HFF-Myc (cell line): ENCODE results near the gene ZBTB21.

ENCODE experiments used
- DNase-seq: peaks from one replicate; pipeline ENCODE4 v3.0.0-alpha.2; 2011; ENCODE audit warnings: low read depth; ENCODE audit errors: extremely low read depth
- H3K4me3 ChIP-seq: replicated peaks from 2 replicates; pipeline ENCODE4 v1.5.1; 2011; ENCODE audit warnings: low read depth, mild to moderate bottlenecking, control low read depth, low read length
- TF ChIP-seq, protein P1 (sequence below): IDR thresholded peaks from 2 replicates; pipeline ENCODE4 v1.5.1; 2012; ENCODE audit warnings: mild to moderate bottlenecking, low read depth, low read length, control low read depth; ENCODE audit errors: missing control alignments

ZBTB21 gene

DNA sequence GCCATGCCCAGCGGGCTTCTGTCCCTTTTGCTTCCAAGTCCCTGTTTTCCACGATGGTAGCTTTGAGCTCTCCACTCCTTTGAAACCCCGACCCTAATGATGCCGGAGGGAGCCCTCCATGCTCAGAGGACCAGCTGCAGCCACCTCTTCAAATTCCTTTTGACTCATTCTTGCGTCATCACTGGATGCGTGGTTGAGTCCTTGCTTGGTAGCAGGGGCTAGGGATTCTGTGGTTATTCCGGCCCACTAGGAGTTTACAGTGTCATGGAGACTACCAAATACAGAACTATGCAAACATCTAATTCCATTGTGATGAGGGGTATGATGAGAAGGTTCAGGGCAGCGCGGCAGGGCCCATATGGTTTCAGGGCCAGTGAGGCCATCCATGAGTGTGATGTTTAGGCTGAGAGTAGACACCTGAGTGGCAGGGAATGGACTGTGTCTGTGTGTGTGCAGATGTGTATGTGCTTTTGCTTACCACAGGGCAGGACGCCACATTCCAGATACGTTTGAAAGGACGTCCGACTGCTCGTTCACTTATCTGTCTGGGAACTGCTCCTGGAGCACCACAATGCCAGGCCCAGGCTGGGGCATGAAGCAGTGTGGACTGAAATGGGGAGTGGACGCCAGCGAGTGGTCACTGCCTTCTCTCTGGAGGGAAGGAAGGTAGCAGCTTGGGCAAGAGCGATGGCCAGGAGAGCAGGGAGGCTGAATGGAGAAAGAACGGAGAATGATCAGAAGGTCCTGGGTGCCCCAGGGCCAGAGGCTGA, 30.4 kb upstream of the ZBTB21 start:
- TF ChIP-seq, protein P1, sequence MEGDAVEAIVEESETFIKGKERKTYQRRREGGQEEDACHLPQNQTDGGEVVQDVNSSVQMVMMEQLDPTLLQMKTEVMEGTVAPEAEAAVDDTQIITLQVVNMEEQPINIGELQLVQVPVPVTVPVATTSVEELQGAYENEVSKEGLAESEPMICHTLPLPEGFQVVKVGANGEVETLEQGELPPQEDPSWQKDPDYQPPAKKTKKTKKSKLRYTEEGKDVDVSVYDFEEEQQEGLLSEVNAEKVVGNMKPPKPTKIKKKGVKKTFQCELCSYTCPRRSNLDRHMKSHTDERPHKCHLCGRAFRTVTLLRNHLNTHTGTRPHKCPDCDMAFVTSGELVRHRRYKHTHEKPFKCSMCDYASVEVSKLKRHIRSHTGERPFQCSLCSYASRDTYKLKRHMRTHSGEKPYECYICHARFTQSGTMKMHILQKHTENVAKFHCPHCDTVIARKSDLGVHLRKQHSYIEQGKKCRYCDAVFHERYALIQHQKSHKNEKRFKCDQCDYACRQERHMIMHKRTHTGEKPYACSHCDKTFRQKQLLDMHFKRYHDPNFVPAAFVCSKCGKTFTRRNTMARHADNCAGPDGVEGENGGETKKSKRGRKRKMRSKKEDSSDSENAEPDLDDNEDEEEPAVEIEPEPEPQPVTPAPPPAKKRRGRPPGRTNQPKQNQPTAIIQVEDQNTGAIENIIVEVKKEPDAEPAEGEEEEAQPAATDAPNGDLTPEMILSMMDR = no peak
- 0 out of 2 replicates have a peak overlapping the region, but pooled peaks have one; percentile 14 for H3K4me3 ChIP-seq
- DNase-seq = peak; percentile 99

DNA sequence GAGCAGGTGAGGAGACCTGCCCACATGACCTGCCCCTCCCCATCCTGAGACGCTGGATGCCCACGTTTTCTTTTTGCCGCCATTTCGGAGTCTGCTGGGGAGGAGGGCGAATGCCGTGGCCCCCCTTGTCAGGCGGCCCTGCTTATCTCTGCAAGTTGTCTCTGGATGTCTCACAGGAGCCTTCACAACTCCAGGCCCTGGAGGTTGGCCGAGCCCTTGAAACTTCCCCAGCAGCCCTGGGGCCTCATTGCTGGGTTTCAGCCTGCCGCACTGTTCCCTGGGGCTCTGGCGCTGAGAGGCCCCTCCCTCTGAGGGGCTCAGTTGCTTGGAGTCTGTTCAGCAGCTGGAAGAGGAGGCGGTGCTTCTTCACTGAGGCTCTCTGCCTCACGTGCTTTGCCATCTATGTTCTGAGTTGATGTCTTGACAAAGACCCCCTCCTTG, 29.8 kb upstream of the ZBTB21 start:
- peak; percentile 67 for DNase-seq
- 0 out of 2 replicates have a peak overlapping the region, but pooled peaks have one; percentile 14 for H3K4me3 ChIP-seq
- TF ChIP-seq, protein P1 = no peak

DNA sequence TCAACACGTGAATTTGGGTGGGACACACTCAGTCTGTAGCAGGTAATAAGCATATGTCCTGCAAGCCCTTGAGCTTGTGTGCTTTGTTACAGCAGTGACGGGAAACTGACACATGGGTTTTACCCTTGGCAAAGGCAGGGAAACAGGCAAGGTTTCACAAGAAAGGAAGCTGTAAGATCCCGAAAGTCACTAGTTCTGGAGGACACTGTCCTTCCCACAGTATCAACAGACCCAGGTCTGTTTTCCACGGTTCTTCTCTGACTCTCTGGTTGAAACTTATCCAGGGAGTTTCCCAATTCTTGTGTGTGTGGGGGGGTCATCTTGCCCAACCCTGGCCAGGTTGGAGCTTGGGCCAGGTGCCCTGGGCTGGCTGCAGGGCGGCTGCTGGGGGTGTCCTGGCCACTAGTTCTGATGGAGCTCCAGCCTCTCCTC, 29.3 kb upstream of the ZBTB21 start:
- no peak for DNase-seq
- TF ChIP-seq, protein P1 = no peak
- H3K4me3 ChIP-seq = no peak overlapping the region

DNA sequence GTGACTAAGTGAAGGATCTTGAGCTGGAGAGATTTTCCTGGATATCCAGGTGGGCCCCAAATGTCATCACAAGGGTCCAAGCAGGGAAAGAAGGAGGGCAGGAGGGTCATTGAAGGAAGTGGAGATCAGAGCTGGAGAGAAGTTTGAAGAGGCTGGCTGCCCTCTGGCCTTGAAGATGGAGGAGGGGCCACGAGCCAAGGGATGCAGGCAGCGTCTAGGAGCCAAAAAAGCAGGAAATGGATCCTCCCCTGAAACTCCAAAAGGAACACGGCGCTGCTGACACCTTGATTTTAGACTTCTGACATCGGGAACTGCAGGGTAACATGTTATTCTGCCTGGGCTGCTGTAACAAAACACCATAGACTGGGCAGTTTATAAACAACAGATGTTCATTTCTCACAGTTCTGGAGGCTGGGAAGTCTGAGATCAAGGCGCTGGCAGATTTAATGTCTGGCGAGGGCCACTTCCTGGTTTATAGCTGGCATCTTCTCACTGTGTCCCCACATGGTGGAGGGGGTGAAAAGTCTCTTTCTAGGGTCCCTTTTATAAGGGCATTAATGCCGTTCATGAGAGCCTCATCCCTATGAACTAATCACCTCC, 28.8 kb upstream of the ZBTB21 start:
- TF ChIP-seq, protein P1 = no peak

DNA sequence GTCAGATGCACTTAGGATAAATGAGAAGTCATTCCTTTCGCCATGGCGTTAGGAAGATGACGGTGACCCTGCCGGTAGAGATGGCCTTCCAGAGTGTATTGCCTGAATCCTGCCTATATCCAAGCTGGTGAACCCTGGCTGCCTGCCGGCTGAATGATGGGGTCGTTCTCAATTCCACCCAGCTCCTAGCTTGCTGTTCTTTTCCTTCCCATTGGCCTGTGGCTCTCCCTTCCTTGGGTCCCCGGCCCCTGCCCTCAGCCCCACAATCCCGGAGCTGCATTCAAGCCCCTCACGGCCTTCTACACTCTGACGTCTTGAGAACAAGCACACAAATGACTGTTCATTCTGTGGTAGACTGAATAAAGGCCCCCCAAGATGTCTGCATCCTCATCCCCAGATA, 28.2 kb upstream of the ZBTB21 start:
- TF ChIP-seq, protein P1 = no peak
- H3K4me3 ChIP-seq = no peak overlapping the region
- no peak for DNase-seq

More for the DNA sequence above, 28.8 kb upstream of the ZBTB21 start:
- peak; percentile 87 for DNase-seq
- no peak overlapping the region for H3K4me3 ChIP-seq

DNA sequence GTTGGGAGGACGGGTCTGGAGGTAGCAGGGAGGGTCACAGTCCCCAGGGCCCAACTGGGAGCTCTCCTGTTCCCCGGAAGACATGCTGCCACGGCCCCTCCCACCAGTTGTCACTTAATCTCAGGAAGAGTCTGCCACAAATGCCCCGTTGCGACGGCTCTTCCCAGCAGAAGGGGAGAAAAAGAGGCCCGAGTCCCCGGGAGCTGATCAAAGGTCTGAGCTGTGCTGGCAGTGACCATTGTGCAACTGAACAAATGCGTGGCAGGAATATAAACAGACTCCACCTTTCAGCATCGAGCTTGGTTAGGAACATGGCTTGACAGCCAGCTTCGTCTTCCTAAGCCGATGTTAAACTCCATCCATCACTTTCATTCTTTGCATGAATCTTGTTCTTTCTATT, 27.8 kb upstream of the ZBTB21 start:
- H3K4me3 ChIP-seq = no peak overlapping the region
- TF ChIP-seq, protein P1 = no peak
- no peak for DNase-seq
